Pulmonary artery endothelial cell (primary cell): ENCODE measurements around the gene ABLIM3. TPM values are rescaled to one million over a fixed set of nuclear protein-coding genes. Genes with fewer than 3 reads are reported as not detected.
A peak's percentile ranks its signal among the peaks of the same experiment; 100 is the strongest.

Experiments used
- DNase-seq: peaks from one replicate; pipeline ENCODE4 v3.0.0-alpha.2; 2011; ENCODE audit warnings: low read depth, low spot score
- total RNA-seq: library from RNA; depleted of rRNA; stranded (reverse); fragments of >200 nt; gene quantifications from 2 replicates; pipeline ENCODE4 v1.2.3, GENCODE V29; 2014

Gene ABLIM3
- total RNA-seq, result 18.8 and 21.3 TPM in 2 replicates

GRCh38 chr5:149141224-149141956, at the start of gene ABLIM3:
Gene ABLIM3 (plus strand): TSS chr5:149141493. CDS start chr5:149142096, 603 bp downstream.
- DNase-seq, result no peak

- DNase-seq, result no peak
These were observed 47.7 kb upstream of the ABLIM3 start for GRCh38 chr5:149093625-149094024.

GRCh38 chr5:149094996-149095395, 46.3 kb upstream of the ABLIM3 start:
- no peak for DNase-seq

- no peak for DNase-seq
These were observed 41.4 kb upstream of the ABLIM3 start for GRCh38 chr5:149099920-149100319.

- DNase-seq, result no peak
These were observed 41.0 kb upstream of the ABLIM3 start for GRCh38 chr5:149100331-149100730.

GRCh38 chr5:149108651-149109280, 32.5 kb upstream of the ABLIM3 start:
- DNase-seq, result no peak

GRCh38 chr5:149110406-149110805, 30.9 kb upstream of the ABLIM3 start:
- DNase-seq, result no peak

- no peak for DNase-seq
These were observed 27.6 kb upstream of the ABLIM3 start for GRCh38 chr5:149113669-149114068.

GRCh38 chr5:149114403-149115312, 26.6 kb upstream of the ABLIM3 start:
- DNase-seq, result peak; percentile 71

- DNase-seq, result no peak
These were observed 23.3 kb upstream of the ABLIM3 start for GRCh38 chr5:149117970-149118369.

GRCh38 chr5:149118463-149118862, 22.8 kb upstream of the ABLIM3 start:
- no peak for DNase-seq

- DNase-seq, result no peak
These were observed 20.1 kb upstream of the ABLIM3 start for GRCh38 chr5:149121145-149121544.

GRCh38 chr5:149123211-149123610, 18.1 kb upstream of the ABLIM3 start:
- DNase-seq, result no peak

- DNase-seq, result no peak
These were observed 15.9 kb upstream of the ABLIM3 start for GRCh38 chr5:149125386-149125891.

- DNase-seq, result no peak
These were observed 14.4 kb upstream of the ABLIM3 start for GRCh38 chr5:149126906-149127305.

- no peak for DNase-seq
These were observed 13.8 kb upstream of the ABLIM3 start for GRCh38 chr5:149127394-149127955.

GRCh38 chr5:149128023-149128875, 13.0 kb upstream of the ABLIM3 start:
- DNase-seq, result no peak

- DNase-seq, result no peak
These were observed 12.1 kb upstream of the ABLIM3 start for GRCh38 chr5:149129181-149129580.

GRCh38 chr5:149130121-149130914, 11.0 kb upstream of the ABLIM3 start:
- no peak for DNase-seq

GRCh38 chr5:149132474-149132873, 8.8 kb upstream of the ABLIM3 start:
- DNase-seq, result no peak
